Lower leg skin (tissue), 3 donors: ENCODE results near the gene DGCR2.

Experiments used
- POLR2A ChIP-seq, 2 donors: fragments of 450-650 bp; IDR thresholded peaks; one replicate each; pipeline ENCODE4 v1.6.1; 2016 to 2017; ENCODE audit warnings: antibody characterized with exemption in 2 of 2, mild to moderate bottlenecking in 1 of 2, moderate library complexity in 1 of 2
- TF ChIP-seq, protein P1 (sequence below), 3 donors: fragments of 450-650 bp; IDR thresholded peaks; one replicate each; pipeline ENCODE4 v1.5.1; 2016; ENCODE audit warnings: antibody characterized with exemption in 3 of 3, mild to moderate bottlenecking in 3 of 3, moderate library complexity in 2 of 3

DNA sequence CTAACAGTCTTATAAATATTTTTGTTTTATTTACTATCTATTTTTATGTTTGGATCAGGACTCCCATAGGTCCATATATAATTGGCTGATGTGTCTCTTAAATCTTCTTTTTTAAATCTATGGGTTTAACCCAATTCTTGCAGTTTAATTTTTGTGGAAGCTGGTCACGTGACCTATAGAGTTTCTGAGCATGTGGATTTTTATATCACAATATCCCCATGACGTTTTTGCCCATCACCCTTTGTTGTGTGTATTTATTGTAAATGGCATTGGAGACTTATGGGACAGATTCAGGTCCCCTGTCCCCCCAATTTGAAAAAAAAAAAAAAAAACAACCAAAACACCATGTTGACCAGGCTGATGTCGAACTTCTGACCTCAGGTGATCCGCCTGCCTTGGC lies 107.3 kb downstream of the DGCR2 start:
- TF ChIP-seq, protein P1, sequence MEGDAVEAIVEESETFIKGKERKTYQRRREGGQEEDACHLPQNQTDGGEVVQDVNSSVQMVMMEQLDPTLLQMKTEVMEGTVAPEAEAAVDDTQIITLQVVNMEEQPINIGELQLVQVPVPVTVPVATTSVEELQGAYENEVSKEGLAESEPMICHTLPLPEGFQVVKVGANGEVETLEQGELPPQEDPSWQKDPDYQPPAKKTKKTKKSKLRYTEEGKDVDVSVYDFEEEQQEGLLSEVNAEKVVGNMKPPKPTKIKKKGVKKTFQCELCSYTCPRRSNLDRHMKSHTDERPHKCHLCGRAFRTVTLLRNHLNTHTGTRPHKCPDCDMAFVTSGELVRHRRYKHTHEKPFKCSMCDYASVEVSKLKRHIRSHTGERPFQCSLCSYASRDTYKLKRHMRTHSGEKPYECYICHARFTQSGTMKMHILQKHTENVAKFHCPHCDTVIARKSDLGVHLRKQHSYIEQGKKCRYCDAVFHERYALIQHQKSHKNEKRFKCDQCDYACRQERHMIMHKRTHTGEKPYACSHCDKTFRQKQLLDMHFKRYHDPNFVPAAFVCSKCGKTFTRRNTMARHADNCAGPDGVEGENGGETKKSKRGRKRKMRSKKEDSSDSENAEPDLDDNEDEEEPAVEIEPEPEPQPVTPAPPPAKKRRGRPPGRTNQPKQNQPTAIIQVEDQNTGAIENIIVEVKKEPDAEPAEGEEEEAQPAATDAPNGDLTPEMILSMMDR (IDR thresholded peaks at IDR 0.05), result no peak
- no peak for TF ChIP-seq POLR2A (IDR thresholded peaks at IDR 0.05)
